SK-N-MC (cell line): ENCODE measurements around the gene ZNF813.
"Not testable (repeated sequence)": the region's sequence is repeated elsewhere in the genome, so short reads cannot be mapped to it uniquely, and the experiment has no call there.

Experiments used
- DNase-seq: peaks from one replicate; pipeline ENCODE4 v3.0.0-alpha.2; 2011; ENCODE audit warnings: low read depth, low spot score
- H3K27ac ChIP-seq: fragments of 200-600 bp; sonication (generic); 2 replicates; pipeline ENCODE4 v1.5.1; 2016; ENCODE audit warnings: mixed run types
- H3K36me3 ChIP-seq: fragments of 200-600 bp; sonication (generic); 2 replicates; pipeline ENCODE4 v1.6.1; 2017; ENCODE audit warnings: antibody characterized with exemption, low read length, mixed read lengths; ENCODE audit not compliant: insufficient read depth
- H3K4me3 ChIP-seq: fragments of 200-600 bp; sonication (generic); 2 replicates; pipeline ENCODE4 v1.5.1; 2016
- H3K9ac ChIP-seq: fragments of 200-600 bp; sonication (generic); 2 replicates; pipeline ENCODE4 v1.8.0; 2017; ENCODE audit warnings: mixed run types, mixed read lengths; ENCODE audit not compliant: insufficient read length
- H3K9me3 ChIP-seq: fragments of 200-600 bp; sonication (generic); 2 replicates; pipeline ENCODE4 v1.6.1; 2017; ENCODE audit warnings: low read depth, mild to moderate bottlenecking, antibody characterized with exemption, low read length, moderate library complexity, mixed read lengths
- EZH2 ChIP-seq: fragments of 200-600 bp; sonication (generic); IDR thresholded peaks from one replicate; pipeline ENCODE4 v1.6.1; 2017; ENCODE audit warnings: antibody characterized with exemption
- FOXP2 ChIP-seq: optimal IDR thresholded peaks from 2 replicates; pipeline ENCODE3; 2011; ENCODE audit warnings: mild to moderate bottlenecking, moderate library complexity; ENCODE audit not compliant: insufficient read depth; ENCODE audit errors: extremely low read length, control extremely low read depth
- POLR2AphosphoS5 ChIP-seq: IDR thresholded peaks from 2 replicates; pipeline ENCODE4 v1.6.1; 2012; ENCODE audit warnings: mild to moderate bottlenecking, low read depth, low read length, borderline replicate concordance

The ZNF813 gene

GRCh38 chr19:53507523-53508442 is 40.2 kb downstream of the ZNF813 start:
- Histone ChIP-seq H3K4me3 (no peak overlapping the region), H3K9me3 (no peaks in the 10 kb centered on the region), H3K27ac (no peak overlapping the region), H3K9ac (no peak overlapping the region), H3K36me3 (no peaks in the 10 kb centered on the region)
- no peak for DNase-seq
- TF ChIP-seq POLR2AphosphoS5 (no peak), EZH2 (no peak), FOXP2 (no peak)

GRCh38 chr19:53509443-53509842 is 41.9 kb downstream of the ZNF813 start:
- TF ChIP-seq POLR2AphosphoS5, result no peak
- TF ChIP-seq EZH2, result no peak
- TF ChIP-seq FOXP2, result no peak
- H3K4me3 ChIP-seq, result no peak overlapping the region
- no peak overlapping the region for H3K27ac ChIP-seq
- H3K9ac ChIP-seq, result no peak overlapping the region
- H3K9me3 ChIP-seq, result no peaks in the 10 kb centered on the region
- no peaks in the 10 kb centered on the region for H3K36me3 ChIP-seq
- DNase-seq, result no peak

GRCh38 chr19:53509845-53510244 is 42.3 kb downstream of the ZNF813 start:
- H3K36me3 ChIP-seq, result no peaks in the 10 kb centered on the region
- no peak overlapping the region for H3K9ac ChIP-seq
- no peak overlapping the region for H3K4me3 ChIP-seq
- no peak for DNase-seq
- no peak overlapping the region for H3K27ac ChIP-seq
- TF ChIP-seq EZH2 (no peak), FOXP2 (no peak), POLR2AphosphoS5 (no peak)
- H3K9me3 ChIP-seq, result no peaks in the 10 kb centered on the region

- Histone ChIP-seq H3K36me3 (no peaks in the 10 kb centered on the region), H3K27ac (no peak overlapping the region)
- TF ChIP-seq EZH2 (no peak), FOXP2 (no peak), POLR2AphosphoS5 (no peak)
Measured at GRCh38 chr19:53511357-53511756, 43.8 kb downstream of the ZNF813 start.

GRCh38 chr19:53511933-53512374 is 44.4 kb downstream of the ZNF813 start:
- no peak overlapping the region for H3K4me3 ChIP-seq
- no peak for TF ChIP-seq FOXP2
- no peak for TF ChIP-seq POLR2AphosphoS5
- no peak for TF ChIP-seq EZH2
- H3K9me3 ChIP-seq, result no peaks in the 10 kb centered on the region
- H3K36me3 ChIP-seq, result no peaks in the 10 kb centered on the region
- H3K27ac ChIP-seq, result no peak overlapping the region
- no peak overlapping the region for H3K9ac ChIP-seq
- DNase-seq, result no peak

More at GRCh38 chr19:53511357-53511756, 43.8 kb downstream of the ZNF813 start:
- DNase-seq, result no peak
- Histone ChIP-seq H3K9ac (no peak overlapping the region), H3K9me3 (no peaks in the 10 kb centered on the region), H3K4me3 (no peak overlapping the region)

- H3K36me3 ChIP-seq, H3K9me3 ChIP-seq, H3K9ac ChIP-seq, H3K27ac ChIP-seq, DNase-seq, H3K4me3 ChIP-seq: not testable (repeated sequence)
Measured at GRCh38 chr19:53515047-53515446, 47.5 kb downstream of the ZNF813 start.

- Histone ChIP-seq H3K9me3 (no peaks in the 10 kb centered on the region), H3K36me3 (no peaks in the 10 kb centered on the region), H3K27ac (no peak overlapping the region), H3K4me3 (no peak overlapping the region), H3K9ac (no peak overlapping the region)
- no peak for TF ChIP-seq POLR2AphosphoS5
- TF ChIP-seq FOXP2, result no peak
- TF ChIP-seq EZH2, result no peak
- DNase-seq, result no peak
Measured at GRCh38 chr19:53517114-53517741, 49.7 kb downstream of the ZNF813 start.

- H3K36me3 ChIP-seq, result no peaks in the 10 kb centered on the region
- H3K27ac ChIP-seq, result no peak overlapping the region
- H3K9ac ChIP-seq, result no peak overlapping the region
- H3K9me3 ChIP-seq, result no peaks in the 10 kb centered on the region
- DNase-seq, result no peak
- no peak for TF ChIP-seq FOXP2
- no peak for TF ChIP-seq POLR2AphosphoS5
- H3K4me3 ChIP-seq, result no peak overlapping the region
Measured at GRCh38 chr19:53518121-53518520, 50.6 kb downstream of the ZNF813 start.
